ENCODE data around the gene ATF6. TPM values are rescaled to one million over a fixed set of nuclear protein-coding genes. Genes with fewer than 3 reads are reported as not detected.

The ATF6 gene
- total RNA-seq, 3 donors from 2014 or later: 21.7 to 24.9 (median 24.5) TPM

GRCh38 chr1:161950377-161950776 lies 184.3 kb downstream of the ATF6 start:
- DNase-seq: no peak
- Histone ChIP-seq H3K9me3 (no peaks in the 10 kb centered on the region), H3K36me3 (ENCODE audit: low read depth) (no peaks in the 10 kb centered on the region), H3K4me1 (ENCODE audit: low read depth) (no peaks in the 10 kb centered on the region), H3K4me3 (no peak overlapping the region)
- intact Hi-C loops (cut with DNase I, micrococcal nuclease): no loop called here
- no peak for TF ChIP-seq CTCF (IDR thresholded peaks at IDR 0.05)
- no peak for ATAC-seq

- Histone ChIP-seq H3K4me1 (ENCODE audit: low read depth) (no peaks in the 10 kb centered on the region), H3K4me3 (no peak overlapping the region), H3K9me3 (no peaks in the 10 kb centered on the region), H3K36me3 (ENCODE audit: low read depth) (no peaks in the 10 kb centered on the region)
- intact Hi-C loops (cut with DNase I, micrococcal nuclease): no loop called here
- TF ChIP-seq CTCF (IDR thresholded peaks at IDR 0.05): no peak
- DNase-seq (no peak), ATAC-seq (no peak)
Observed at GRCh38 chr1:161951646-161952045, 185.5 kb downstream of the ATF6 start.

GRCh38 chr1:161952607-161953172 lies 186.6 kb downstream of the ATF6 start:
- TF ChIP-seq CTCF (IDR thresholded peaks at IDR 0.05): no peak
- DNase-seq (no peak), ATAC-seq (no peak)
- Histone ChIP-seq H3K4me3 (no peak overlapping the region), H3K9me3 (no peaks in the 10 kb centered on the region), H3K4me1 (ENCODE audit: low read depth) (no peaks in the 10 kb centered on the region), H3K36me3 (ENCODE audit: low read depth) (no peaks in the 10 kb centered on the region)
- intact Hi-C loops (cut with DNase I, micrococcal nuclease): no loop called here

GRCh38 chr1:161953256-161953920 lies 187.3 kb downstream of the ATF6 start:
- Histone ChIP-seq H3K4me3 (no peak overlapping the region), H3K4me1 (ENCODE audit: low read depth) (no peaks in the 10 kb centered on the region), H3K36me3 (ENCODE audit: low read depth) (no peaks in the 10 kb centered on the region), H3K9me3 (no peaks in the 10 kb centered on the region)
- TF ChIP-seq CTCF (IDR thresholded peaks at IDR 0.05): no peak
- ATAC-seq (no peak), DNase-seq (no peak)
- intact Hi-C loops (cut with DNase I, micrococcal nuclease): no loop called here

GRCh38 chr1:161954050-161954449 lies 187.9 kb downstream of the ATF6 start:
- no peak for TF ChIP-seq CTCF (IDR thresholded peaks at IDR 0.05)
- ATAC-seq (no peak), DNase-seq (no peak)
- no peak overlapping the region for H3K4me3 ChIP-seq
- H3K9me3 ChIP-seq: no peaks in the 10 kb centered on the region
- no peaks in the 10 kb centered on the region for H3K4me1 ChIP-seq (ENCODE audit: low read depth)
- intact Hi-C loops (cut with DNase I, micrococcal nuclease): no loop called here
- no peaks in the 10 kb centered on the region for H3K36me3 ChIP-seq (ENCODE audit: low read depth)

Measured in mucosa of descending colon (tissue), 3 donors.